Activated T-helper 9 cell treated with anti-CD3 and anti-CD28 coated beads, Interleukin-2, amount 50 U/mL, for 16 hours (primary cell): ENCODE measurements around the gene RFNG.

ENCODE experiments used
- DNase-seq: peaks from one replicate; pipeline ENCODE4 v3.0.0-alpha.2; 2020; ENCODE audit warnings: low read depth

The RFNG gene

DNA sequence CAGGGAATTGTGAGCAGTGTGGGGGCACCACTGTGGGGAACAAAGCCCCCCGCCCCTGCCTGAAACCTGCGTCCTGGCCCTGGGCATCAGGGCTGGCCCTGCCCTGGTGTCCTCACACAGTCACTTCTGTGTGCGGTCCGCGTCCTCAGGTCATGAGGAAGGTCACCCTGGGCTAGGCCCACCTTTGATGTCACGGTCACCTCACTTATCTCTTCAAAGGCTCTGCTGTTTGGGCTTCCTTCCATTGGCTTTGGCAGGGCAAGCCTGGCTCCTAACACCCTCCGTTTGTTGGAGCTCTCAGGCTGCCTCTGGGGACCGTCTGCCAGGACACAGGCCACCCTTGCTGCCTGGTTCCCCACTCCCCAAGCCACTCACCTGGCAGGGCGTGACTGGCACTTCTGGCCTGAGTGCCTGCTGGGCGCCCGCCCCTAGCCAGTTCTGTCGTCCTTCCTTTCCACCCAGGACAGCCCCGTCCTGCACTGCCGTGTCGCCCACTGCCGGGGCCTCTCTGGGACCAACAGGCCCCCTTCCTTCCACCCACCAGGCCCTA is 37.8 kb downstream of the RFNG start:
- no peak for DNase-seq

DNA sequence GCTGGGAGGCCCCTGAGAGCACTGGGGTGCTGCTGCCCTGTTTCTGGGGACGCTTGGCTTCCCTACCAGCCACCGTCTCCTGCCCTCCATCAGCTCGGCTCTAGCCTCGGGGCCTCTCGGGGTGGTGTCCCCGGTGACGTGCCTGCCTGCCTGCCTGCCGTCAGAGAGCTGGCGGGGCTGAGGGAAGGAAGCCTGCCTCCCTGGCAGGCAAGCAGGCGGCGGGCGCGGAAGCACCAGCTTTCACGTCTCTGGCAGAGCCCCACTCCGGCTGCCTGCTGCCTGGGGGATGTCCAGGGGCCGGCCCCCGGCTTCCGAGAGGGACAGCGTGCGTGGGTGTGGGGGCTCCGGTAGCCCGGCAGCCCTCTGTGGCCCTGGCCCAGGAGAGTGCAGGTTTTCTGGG is 38.3 kb downstream of the RFNG start:
- no peak for DNase-seq

DNA sequence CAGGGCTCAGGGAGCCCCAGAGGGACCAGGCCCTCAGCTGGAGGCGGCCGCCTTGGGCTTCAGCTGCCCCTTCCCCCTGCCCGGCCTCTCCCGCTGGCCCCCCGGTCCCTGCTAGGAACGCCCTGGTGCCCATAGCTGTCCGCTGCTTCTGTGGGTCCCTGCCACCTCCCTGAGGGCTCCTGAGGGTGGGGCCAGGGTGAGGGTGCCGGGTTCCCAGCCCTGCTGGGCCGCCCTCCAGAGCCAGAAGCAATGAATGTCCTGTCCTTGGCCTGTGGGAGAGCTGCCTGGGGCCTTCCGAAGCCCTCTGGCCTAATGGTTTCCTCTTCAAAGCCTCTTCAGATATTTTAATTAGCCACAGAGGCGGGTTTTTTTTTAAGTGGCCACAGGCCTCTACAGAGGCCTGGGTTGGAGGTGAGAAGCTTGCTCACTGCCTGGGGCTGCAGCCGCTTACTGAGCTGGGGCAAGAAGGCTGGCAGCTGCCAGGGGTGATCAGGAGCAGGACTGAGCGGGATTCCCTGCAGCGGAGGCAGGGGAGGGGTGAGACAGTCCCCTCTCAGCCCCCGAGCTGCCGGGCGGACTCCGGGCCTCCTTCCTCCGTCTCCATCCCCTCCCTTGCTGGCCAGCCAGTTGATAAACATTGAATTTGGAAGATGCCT is 38.8 kb downstream of the RFNG start:
- DNase-seq = no peak

DNA sequence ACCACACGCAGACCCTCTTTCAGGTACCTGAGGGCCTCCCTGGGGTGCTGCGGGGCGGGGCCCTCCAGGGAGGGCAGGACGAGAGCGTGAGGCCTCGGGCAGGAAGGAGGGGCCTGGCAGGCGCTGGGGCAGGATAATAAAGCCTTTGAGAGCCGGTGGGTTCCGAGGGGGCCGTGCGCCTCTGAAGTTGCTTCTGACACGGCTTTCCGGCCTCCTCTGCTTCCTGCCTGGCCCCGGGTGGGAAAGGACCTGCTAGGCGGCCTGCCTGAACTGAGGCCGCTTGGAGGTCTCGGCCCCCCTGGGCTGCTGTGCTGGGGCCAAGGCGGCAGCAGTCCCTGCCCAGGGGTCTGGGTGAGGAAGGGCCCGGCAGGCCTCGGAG is 39.4 kb downstream of the RFNG start:
- DNase-seq = no peak

DNA sequence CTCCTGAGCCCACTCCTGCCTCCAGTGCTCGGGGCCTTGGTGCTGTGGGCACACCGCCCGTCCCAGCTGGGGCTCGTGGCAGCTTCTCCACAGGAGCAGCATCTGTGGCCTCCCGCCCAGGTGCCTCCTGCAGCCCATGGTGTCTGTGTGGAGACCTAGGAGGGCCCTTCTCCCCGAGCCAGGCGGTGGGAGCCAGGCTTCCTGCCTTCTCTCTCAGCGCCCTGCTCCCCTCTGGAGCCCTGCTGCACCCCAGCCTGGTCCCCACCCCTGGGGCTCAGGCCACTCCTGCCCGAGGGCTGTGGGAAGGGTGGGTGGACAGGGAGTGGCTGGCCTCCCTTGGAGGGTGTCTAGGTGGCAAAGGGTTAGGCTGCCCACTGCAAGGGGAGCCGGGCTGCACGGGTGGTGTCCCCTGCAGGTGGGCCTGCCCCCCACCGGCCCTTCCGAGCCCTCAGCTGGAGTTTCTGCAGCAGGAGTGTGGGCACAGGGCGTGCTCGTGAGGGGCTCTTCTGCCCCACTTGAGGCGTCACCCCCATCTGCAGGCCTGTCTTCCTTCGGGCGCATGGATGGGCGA is 39.9 kb downstream of the RFNG start:
- DNase-seq = no peak

DNA sequence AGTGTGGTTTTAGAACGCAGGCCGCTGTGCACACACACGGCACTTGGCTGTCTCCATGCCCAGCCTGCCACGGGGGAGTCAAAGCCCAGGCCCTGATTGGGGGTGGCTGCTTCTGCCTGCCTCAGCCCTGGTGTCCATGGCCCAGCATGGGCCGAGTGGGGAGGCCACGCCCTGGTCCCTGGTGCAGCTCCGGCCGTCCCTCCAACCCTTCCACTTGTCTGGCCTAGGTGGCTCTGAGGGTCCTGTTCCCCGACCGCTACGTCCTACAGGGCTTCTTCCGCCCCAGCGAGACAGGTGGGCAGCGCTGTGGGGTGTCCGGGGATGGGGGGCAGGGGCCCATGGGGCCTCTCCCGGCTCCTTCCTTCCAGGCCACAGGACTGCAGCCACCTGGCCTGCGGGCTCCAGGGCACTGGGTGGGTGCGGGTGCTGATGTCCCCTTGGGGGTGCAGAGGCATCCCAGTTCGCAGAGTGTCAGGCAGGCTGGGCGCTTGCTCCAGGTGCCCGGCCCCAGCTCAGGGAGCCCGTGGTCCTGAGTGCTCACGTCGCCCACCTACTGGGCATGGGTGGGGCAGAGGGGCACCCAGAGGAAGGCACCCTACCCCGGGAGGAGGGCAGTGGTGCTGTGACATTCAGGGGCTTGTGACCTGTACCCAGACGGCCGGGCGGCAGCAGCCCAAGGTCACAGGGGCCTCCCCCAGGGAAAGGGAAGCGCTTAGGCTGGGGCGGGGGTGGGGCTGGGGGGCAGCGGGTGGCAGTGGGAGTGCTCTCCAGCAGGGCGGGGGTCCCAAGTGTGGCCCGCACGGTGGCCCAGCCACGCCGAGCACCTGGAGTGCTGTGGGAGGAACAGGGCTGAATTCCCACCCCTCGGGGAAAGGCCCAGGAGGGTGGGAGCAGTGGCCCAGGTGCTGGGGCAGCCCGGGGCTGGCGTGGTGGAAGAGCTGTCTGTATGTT is 40.8 kb downstream of the RFNG start:
- DNase-seq = no peak

DNA sequence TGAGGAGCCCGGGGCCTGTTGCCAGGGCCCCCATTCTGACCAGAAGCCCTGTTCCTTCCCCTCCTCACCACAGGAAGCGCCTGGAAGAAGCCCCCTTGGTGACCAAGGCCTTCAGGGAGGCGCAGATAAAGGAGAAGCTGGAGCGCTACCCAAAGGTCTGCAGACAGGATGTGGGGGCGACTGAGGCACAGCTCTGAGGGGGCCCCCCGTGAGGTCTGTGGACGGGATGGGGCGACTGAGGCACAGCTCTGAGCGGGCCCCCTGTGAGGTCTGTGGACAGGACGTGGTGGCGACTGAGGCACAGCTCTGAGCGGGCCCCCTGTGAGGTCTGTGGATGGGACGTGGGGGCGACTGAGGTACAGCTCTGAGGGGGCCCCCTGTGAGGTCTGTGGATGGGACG is 42.2 kb downstream of the RFNG start:
- no peak for DNase-seq

DNA sequence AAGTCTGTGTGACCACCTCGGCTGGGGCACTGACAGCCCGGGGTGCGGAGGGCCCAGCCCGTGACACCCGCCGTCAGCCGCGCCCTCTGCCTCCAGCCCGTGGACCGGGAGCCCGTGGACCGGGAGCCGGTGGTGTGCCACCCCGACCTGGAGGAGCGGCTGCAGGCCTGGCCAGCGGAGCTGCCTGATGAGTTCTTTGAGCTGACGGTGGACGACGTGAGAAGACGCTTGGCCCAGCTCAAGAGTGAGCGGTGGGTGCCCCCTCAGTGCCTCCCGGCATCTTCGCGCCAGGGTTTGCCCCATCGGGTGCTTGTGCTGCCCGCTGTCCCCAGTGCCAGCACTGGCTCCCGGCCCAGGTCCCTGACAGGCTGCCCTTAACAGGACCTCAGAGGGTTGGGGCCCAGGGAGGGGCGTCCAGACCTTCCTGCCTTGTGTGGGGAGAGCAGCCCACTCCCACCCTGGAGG is 42.6 kb downstream of the RFNG start:
- no peak for DNase-seq

DNA sequence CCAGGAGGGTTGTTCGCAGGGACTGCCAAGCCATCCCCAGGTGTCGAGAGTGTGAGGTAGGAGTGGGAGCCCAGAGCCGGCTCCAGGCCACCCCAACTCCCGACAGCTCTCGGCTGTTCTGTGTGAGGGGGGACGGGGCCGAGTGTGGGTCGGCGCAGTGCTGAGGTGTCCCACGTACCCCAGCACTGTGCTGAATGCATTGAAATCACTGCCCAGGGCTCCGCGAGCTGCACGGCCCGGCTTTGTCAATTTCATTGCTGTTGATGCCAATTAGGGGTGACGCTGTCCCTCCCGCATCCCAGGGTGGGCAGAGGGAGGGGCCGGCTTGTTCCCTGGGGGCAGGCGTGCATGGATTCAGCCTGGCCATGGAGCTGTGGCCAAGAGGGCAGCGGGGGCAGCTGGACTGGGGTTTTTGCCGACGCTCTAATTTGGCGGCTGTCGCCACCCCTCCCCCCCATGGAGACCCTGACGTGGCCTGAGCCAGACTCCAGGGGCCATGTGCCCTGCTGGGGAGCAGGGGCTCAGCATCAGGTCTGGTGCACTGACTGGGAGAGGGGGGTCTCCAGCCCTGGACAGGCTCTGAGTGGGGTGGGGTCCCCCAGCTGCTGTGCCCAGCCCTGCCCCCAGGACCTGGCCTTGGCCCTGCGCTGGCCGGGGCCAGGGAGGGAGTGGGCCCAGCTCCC is 43.2 kb downstream of the RFNG start:
- DNase-seq = no peak

DNA sequence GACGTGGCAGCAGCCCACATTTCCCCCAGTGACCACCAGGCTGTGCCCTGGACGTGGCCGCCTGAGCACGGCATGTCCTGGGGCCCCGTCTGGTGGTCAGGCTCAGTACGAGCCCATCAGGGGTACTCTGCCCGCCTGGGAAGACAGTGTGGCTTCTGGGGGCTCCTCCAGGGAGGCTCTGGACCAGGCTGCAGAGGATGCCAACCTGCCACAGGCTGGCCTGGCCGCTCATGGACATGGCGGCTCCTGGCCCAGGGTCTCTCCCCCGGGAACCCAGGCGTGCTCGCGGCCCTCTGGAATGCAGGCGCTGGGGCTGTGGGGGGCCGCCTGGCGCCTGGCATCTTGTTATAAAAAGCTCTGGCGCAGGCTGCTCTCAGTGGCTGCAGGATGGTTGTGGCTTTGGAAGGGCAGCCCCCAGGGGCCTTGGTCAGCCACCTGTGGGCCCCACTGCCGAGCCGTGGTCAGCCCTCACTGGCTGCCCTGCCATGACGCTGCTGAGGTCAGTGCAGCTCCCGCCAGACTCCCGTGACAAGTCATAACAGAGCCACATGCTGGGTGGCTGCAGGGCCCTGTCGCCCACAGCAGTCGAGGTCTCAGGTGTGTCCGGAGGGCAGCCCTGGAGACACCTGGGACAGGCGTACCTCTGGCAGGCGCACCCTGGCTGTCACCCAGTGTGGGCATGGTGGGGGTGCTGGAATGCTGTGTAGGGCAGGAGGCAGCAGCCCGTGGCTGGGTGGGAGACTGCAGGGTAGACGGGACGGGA is 43.9 kb downstream of the RFNG start:
- DNase-seq = no peak

DNA sequence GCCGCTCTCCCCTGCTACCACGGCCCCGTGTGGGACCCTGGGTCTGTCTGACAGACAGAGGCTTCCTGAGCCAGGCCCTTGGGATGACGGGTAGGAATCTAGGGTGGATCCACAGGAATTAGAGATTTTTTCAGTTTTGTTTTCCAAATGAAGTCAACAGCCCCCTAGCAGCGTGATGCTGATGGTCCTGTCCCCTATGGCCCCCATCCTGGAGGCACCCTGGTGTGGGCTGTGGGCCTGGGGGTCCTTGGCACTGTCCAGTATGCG is 44.5 kb downstream of the RFNG start:
- DNase-seq = no peak

DNA sequence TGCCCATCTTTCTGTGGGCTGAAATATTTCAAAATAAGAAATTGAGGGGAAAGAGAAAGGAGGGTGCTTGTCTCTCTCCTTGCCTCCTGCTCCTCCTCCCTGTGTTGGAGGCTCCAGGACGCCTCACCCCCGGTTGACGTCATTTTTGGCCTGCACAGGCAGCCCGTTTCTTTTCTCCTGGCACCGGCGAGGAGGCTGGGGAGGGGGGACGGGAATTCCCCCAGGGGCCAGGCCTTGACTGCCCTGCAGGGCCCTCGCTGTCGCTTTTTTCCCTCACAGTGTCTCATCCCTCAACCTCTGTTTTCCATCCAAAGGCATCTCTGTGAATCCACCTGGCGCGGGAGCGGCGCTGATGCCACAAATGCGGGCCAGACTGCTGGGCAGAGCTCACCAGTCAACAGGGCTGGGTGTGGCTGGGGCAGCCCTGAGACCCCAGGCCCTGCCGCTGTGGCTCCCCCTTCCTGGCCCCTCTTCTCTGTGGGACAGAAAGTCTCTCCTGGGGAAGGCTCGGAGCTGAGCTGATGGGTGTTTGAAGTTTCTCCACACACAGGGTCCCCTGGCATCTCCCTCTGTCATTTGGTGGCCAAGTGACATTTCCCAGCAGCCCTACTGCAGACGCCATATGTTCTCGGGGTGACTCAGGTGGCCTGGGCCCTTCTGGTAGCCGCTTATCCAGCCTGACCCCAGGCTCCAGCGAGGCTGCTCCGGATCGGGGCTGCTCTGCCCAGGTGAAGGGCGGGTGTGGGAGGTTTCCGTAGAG is 45.0 kb downstream of the RFNG start:
- DNase-seq = no peak

DNA sequence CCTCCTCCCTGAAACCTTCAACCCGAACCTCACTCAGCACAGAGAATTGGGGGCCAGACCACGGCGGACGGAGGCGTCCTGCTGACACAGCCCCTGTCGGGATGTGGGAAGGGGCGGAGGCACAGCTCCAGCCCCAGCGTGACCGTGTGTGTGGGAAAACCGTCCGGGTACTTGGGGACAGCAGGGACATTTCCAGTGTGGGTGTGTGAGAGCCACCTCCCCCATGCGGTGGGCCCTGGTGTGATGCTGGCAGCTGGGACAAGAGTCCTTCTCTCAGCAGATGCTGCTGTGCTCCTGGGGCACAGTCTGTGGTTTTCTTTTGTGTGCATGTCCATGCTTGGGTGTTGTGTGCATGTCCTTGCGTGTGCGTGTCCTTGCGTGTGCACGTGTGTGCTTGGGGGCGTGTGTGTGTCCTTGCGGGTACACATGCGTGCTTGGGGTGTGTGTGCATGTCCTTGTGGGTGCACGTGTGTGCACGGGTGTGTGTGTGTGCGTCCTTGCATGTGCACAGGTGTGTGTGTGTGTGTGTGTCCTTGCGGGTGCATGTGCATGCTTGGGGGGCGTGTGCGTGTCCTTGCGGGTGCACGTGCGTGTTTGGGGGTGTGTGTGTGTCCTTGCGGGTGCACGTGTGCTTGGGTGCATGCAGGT is 45.8 kb downstream of the RFNG start:
- no peak for DNase-seq

DNA sequence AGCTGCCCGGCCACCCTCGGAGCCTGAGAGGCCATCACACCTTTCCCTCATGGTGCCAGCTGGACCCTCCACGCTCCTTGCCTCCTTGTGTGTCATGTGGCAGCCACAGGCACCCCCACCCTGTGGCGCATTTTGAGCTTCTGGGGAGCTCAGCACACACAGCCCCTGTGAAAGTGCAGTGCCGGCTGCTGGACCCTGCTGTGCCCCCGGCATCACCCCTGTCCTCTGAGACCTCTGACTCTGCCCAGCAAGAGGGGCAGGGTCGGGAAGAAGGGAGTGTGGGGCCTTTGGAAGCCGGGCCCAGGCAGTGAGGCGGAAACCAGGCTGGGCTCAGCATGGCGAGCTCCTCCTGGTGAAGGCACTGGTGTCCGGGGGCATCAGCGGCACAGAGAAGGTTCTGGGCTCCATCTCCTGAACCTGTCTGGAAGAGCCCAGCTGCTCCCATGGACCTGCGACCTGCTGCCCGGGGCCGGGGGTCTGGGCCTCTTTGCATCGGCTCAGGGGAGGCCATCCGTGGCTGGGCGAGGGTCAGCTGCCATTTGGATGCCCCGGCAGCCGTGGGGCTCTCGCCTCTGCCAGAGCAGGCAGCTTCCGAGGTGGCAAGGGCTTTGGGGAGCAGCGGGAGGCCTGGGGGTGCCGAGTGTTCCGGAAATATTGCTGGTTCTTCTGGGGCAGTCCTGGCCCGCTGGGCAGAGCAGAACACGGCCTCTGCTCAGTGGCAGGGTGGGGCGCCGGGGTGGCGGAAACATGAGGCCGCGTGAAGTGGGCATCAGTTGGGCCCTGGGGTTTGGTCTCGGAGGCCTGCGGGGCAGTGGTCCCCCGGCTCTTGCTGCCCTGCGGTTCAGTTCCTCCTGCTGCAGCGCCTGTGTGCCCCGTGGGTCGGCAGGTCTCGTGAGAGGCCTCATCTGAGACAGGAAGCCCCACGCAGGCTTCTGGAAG is 46.8 kb downstream of the RFNG start:
- DNase-seq = no peak

DNA sequence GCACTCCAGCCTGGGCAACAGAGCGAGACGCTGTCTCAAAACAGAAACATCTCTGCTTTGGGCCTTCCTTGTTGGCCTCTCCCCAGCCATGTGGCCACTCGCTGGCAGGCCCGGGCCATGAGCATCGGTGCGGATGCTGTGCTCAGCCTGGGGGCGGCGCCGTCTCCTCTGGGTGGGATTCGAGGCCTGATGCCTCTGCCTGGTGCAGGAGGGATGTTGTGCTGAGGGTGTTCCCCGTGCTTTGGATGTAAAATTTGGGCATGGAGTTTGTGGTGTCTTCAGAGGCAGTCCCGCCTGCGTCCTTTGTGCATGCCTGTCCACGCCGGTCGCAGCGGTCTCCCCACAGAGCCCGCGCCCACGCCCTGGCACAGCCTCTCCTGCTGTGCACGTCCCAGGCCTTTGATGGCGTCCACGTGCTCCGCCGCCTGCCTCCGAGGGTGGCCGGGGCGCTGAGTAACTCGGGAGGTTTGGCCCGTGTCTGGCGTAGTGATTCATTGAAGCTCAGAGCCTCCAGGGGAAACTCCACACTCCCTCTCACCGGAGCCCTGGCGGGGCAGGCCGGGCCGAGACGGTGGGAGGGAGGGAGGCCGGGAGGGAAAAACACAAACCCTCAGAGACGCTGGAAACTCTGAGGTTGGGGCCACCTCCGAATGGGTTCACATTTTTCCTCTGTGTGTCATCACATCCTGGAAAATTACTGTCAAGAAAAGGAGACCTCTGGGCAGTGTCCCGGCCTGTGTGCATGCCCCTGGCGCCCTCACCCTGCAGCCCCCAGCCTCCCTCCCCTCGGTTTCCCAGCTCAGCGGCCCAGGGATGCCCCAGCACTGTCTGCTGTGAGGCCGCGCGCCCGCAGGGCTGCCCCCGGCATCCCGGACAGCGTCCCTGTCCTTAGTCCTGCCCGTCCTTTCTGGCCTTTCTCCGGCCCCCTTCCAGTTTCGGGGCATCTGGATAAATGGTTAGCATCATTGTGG is 47.9 kb downstream of the RFNG start:
- DNase-seq = peak; percentile 36

DNA sequence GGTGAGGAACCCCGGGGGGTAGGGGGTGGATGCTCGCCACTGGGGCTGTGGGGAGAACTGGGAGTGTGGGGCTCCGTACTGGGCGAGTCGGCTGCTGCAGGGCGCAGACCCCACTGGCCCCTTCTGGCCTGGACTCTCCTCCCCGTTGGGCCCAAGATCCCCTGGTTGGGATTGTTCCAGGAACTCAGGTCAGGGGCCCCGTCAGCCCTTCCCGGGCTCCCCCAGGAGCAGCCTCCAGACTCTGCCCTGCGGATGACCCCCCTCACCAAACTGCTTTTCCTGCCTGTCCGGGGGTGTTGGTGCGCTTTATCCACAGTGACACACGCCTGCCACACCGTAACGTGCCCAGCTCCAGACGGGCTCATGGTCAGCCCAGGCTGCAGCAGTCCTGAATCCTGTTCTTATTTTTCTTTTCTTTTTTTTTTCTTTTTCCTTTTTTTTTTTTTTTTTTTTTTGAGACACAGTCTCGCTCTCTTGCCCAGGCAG is 50.0 kb downstream of the RFNG start:
- no peak for DNase-seq

DNA sequence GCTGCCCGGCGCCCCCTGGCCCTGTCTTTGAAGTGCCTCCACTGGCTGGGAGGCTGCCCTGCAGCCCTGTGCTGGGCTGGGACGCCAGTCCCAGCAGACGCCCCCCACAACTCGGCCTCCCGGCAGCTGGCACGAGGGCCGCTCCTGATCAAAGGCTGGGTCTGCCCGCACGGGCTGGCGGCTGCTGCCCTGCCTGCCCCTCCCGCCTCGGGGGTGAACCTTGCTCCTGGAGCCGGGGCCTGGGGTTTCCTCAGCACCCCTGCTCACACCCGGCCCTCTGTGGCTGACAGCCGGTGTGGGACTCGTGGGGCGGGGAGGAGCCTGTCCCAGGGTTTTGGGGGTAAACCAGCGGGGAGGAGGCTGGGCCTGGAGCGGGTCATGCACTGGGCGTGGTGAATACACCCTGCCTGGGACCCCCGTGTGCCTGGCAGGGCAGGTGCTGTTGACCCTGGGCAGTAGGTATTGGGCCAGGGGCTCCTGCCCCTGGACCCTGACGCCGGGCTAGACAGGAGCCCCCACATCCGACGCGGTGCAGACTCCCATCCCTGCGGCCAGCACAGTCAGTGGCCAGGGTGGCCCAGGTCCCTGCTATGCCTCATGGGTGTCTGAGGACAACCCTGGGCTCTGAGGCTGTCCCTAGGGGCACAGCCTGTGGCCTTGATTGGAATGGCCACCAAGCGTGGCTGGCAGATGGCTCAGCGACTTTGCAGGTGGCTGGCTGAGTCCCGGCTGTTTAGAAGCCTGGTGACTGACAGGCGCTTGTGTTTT is 50.6 kb downstream of the RFNG start:
- DNase-seq = no peak
